GM18867 (cell line): ENCODE results near the gene BCAT1.
"Not testable (repeated sequence)": the region's sequence is repeated elsewhere in the genome, so short reads cannot be mapped to it uniquely, and the experiment has no call there.

Experiments
- ATAC-seq: cut with Tn5 transposase; IDR thresholded peaks from one replicate; pipeline ENCODE4 v1.9.1; 2021; ENCODE audit warnings: mild to moderate bottlenecking, moderate library complexity; ENCODE audit not compliant: unreplicated experiment

BCAT1 gene

GRCh38 chr12:24820872-24821271 is 128.0 kb downstream of the BCAT1 start:
- ATAC-seq, result no peak

DNA sequence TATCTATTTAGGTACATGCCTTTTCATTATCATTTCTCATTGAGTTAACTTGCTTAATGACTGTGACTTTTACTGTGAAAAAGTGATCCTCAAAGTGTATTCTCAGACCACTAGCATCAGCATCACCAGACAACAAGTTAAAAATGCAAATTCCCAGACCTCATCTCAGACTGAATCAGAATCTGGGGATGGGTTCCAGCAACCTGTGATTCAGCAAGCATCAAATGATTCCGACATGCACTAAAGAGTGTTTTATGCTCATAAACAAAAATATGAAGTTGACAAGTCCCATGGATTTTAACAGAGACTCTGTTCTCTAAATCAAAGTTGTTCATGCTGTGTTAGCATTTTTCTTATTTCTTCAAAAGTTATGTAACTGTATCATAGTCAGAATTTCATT is 130.6 kb downstream of the BCAT1 start:
- no peak for ATAC-seq

GRCh38 chr12:24815114-24815423 is 133.8 kb downstream of the BCAT1 start:
- ATAC-seq, result peak; percentile 35

GRCh38 chr12:24814379-24815113 is 134.4 kb downstream of the BCAT1 start:
- peak; percentile 87 for ATAC-seq

DNA sequence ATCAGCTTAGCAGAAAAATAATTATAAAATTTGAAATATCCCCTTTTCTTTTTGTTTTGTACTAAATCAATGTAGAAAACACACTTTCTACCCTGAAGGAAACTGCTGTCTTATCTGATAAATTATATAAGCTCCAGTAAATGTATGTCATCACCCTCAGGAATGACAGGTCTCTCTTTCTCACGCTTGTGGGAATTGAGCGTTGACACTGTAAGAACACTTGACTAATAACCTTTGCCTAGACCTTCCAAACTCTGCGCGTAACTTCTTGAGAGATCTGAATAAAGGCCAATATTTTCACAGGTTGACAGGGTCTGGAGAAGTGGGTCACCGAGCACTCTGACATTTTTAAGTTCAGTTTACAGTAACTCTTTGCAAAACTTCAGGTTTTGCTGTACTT is 138.5 kb downstream of the BCAT1 start:
- ATAC-seq, result no peak

DNA sequence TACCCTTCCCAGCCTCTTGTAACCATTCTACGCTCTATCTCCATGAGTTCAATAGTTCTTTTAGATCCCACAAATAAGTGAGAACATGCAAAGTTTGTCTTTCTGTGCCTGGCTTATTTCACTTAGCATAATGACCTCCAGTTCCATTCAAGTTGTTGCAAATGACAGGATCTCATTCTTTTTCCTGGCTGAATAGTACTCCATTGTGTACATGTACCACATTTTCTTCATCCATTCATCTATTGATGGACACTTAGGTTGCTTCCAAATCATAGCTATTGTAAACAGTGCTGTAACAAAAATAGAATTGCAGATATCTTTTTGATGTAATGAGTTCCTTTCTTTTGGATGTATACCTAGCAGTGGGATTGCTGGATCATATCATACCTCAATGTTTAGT is 139.6 kb downstream of the BCAT1 start:
- ATAC-seq, result not testable (repeated sequence)

GRCh38 chr12:24808651-24809050 is 140.2 kb downstream of the BCAT1 start:
- no peak for ATAC-seq

DNA sequence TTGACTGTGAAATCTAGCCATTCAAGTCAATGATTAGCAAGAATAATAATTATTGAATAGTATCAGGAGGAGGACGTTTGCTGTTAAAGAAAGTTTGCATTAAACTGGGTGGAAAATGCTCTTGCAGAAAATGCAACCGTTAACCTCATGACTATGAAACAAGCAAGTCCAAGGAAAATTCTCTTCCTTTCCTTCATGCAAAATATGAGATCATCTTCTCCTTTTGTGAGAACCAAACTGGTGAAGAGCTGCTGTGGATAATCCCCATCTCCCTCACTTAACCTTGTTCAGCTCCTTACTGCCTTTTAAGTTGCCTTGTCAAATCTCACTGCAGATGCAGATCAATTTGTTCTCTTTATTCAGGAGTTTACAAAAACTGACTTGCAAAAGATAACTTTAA is 142.5 kb downstream of the BCAT1 start:
- no peak for ATAC-seq

DNA sequence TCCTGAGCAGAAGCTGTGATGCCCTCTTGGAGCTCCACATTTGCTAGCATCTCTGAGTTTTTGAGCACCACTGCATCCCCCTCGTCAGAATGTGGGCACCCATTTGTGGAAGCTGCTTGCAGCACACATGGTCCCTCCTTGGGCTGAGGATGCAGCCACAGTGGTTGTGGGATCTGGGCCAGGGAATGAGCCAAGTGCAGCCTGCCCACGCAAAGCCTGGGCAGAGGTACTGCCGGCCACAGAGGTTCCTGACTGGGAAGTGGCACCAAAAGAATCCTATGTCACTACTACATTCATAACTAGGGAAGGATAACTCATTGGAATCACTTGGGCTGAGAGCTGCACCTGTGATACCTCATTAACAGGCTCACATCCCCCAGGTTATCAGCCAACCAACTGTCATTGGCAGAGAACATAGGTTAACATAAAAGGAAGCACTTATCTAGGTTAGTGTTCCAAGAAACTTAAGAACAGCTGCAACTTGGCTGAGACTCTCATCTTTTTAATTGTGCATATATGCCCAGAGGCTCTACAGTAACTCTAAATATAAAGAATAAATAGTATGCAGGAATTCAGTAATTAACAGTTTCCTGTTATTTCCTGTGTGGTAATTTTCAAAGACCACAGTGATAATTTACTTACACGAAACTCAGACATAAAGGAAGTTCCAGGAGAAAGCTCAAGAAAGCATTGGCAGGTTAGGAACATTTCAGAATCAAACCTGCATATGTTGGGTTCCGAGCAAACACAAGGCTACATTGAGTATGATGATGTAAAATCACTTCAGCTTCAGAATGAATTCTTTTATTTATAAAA is 145.3 kb downstream of the BCAT1 start:
- ATAC-seq, result no peak

DNA sequence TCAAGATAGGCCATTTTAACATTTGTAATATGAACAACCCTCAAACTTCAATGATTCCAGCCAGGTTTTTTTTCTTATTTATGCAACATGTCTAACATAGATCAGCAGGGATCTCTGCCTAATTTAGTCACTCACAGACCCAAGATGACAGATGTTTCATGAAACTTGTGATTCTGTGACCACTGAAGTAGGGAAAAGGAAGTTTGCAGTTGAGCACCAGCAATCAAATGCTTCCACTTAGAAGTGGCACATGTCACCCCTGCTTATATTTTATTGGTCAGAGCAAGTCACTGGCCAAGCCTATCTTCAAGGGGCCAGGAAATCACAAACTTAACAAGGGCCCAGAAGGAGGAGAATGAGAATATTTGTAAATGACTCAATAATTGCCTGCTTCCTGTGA is 150.6 kb downstream of the BCAT1 start:
- peak; percentile 94 for ATAC-seq

GRCh38 chr12:24797901-24798300 is 151.0 kb downstream of the BCAT1 start:
- no peak for ATAC-seq

- ATAC-seq, result no peak
Measured at GRCh38 chr12:24796876-24797275, 152.0 kb downstream of the BCAT1 start.

DNA sequence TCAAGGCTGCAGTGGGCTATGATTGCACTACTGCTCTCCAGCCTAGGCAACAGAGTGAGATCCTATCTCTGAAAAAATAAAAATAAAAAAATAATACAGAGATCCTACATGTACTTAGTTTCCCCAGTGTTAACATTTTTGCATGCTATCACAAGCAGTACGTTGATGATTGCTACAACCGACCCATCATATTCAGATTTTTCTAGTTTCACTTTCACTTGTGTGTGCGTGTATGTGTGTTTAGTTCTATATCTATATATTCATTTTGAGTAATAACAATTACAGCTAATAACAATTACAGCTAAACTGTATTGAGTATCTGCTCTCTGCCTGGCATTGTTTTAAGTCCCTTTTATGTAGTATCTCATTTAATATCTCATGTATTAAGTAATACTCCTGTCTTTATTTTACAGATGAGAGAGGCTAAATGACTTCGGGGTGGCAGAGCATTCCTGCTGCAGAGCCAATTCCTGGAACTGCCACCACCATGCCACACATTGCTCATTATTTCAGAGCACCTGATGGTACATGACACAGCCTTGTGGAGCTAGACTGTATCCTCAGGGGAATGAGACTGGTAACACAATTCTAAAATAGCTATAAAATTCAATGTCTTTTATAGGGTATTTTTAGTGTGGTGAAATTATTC is 153.1 kb downstream of the BCAT1 start:
- peak; percentile 42 for ATAC-seq

GRCh38 chr12:24791622-24792021 is 157.3 kb downstream of the BCAT1 start:
- no peak for ATAC-seq

- no peak for ATAC-seq
Measured at GRCh38 chr12:24788886-24789285, 160.0 kb downstream of the BCAT1 start.

DNA sequence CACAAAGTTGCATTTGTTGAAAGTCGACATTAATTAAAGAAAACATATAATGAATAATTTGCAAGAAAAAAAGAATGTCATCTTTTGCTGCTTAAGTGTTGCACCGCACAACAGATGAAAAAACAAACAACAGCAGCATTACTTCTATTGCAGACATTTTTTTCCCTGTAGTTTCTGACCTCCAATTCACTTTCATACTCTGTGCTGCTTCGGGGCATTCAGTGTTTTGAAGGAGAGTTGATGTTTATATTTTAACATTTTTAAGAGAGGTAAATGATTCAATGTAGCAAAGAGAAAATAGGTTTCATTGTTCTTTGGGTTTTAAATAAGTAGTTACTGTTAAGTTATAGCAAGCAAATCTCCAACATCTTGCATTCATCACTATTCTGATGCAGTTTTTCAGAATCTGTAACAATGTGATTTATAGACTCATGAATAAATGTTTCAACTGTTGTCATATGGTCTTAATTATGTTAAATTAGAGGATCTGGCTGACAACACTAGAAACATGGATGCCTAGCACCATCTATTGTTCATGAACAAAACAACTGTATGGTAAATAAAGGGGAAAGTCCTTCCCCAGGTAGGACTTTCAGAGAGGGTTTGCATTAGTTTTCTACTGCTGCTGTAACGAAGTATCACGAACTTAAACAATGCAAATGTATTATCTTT is 168.1 kb downstream of the BCAT1 start:
- no peak for ATAC-seq

- peak; percentile 83 for ATAC-seq
Measured at GRCh38 chr12:24778486-24779304, 170.2 kb downstream of the BCAT1 start.

DNA sequence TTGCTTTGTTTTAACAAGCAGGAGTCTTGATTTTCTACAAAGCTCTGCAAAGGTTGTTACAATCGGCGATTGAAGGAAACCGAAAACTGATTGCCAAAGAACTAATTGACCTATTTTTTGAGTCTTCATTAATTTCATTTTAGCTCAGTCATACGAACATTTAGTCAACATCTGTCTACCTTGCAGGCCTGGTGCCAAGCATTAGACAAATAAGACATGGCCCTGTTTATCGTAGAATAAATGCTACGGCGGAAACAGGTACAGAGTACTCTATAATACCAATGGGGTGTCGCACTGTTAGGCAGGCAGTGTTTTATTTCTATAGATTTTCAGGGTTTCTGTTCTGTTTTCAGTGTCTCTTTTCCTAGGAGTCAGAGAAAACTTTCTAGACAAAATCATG is 171.5 kb downstream of the BCAT1 start:
- ATAC-seq, result no peak

DNA sequence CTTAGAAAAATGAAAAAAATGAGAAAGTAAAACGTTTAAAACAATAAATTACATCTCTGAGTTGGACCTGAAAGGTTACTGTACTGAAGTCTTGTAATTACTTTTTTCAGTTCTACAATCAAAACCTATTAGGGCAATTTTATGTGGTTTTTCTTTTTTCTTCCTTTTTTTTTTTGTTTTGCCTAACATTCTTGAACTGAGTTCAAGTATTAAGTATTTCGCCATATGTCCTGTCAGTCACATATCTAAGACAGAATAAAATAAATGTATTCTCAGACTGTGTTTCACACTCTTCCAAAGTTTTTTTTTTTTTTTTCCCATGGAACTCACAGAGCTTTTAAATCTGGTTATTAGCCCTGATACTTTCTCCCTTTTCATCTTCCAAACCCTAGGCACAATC is 172.0 kb downstream of the BCAT1 start:
- ATAC-seq, result no peak

- ATAC-seq, result no peak
Measured at GRCh38 chr12:24775073-24775472, 173.8 kb downstream of the BCAT1 start.

- ATAC-seq, result no peak
Measured at GRCh38 chr12:24773996-24774395, 174.9 kb downstream of the BCAT1 start.
